Hematopoietic multipotent progenitor cell treated with erythropoietin and hydrocortisone succinate and interleukin-3 and kit ligand, for 17 days (in vitro differentiated cells): ENCODE data around the gene ARHGAP28.
"Not testable (repeated sequence)": the region's sequence is repeated elsewhere in the genome, so short reads cannot be mapped to it uniquely, and the experiment has no call there.

Experiments used
- DNase-seq: peaks from one replicate; pipeline ENCODE4 v3.0.0-alpha.2; 2015; ENCODE audit warnings: low spot score

ARHGAP28 gene

DNA sequence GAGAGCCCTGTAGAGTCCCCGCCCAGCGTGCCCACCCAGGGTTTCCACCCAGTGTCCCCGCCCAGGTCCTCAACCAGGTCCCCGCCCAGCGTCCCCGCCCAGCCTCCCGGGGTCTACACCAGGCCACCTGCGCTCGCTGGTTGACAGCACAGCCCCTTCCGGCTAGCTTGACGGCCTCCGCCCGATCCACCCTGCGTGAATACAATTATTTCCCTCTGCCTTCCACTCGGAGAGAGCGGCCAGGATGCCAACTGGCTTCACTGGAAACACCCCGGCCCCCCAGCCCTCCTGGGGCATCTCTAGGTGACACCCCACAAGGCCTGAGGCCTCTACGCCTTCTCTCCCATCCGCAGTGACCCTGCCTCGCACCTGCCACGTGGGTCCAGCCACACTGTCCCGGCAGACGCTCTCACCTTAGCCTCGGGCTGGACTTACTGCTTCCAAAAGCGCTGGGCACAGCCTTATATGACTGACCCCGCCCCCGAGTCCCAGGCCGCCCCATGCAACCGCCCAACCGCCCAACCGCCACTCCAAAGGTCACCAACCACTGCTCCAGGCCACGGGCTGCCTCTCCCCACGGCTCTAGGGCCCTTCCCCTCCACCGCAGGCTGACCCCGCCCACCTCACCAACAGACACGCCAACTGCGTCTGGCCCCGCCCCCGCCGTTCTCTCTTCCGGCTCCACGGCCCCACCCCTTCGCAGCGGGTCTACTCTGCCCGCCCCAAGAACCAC is 200.0 kb downstream of the ARHGAP28 start:
- no peak for DNase-seq

- no peak for DNase-seq
Measured at GRCh38 chr18:6934859-6935258, 205.3 kb downstream of the ARHGAP28 start.

DNA sequence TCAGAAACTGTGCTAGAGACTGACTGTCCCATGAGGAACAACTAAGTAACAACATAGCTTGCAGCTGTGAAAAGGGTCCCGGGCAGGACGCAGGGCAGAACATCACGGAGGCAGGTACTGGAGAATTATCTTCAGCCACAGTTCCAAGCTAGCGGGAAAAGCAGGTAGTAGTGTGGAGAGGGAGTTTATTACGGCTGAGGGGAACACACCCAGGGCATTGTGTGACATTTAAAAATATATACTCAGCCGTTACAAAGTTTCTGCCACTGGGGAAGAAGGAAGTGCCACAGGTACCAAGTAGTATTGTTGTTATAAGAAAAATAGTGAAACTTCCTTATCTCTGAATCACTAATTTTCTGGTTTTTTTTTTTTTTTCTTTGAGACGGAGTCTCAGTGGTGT is 208.5 kb downstream of the ARHGAP28 start:
- no peak for DNase-seq

DNA sequence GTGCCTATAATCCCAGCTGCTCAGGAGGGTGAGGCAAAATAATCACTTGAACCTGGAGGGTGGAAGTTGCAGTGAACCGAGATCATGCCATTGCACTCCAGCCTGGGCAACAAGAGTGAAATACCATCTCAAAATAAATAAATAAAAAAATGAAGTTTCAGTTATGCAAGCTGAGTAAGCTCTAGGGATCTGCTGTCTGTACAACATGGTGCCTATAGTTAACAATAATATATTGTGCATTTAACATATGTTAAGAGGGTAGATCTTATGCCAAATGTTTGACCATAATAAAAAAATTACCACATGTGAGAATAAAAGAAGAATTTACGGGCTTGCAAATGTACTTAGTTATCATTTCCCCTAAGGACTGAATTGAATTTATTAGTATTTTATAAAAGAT is 208.9 kb downstream of the ARHGAP28 start:
- DNase-seq = not testable (repeated sequence)

DNA sequence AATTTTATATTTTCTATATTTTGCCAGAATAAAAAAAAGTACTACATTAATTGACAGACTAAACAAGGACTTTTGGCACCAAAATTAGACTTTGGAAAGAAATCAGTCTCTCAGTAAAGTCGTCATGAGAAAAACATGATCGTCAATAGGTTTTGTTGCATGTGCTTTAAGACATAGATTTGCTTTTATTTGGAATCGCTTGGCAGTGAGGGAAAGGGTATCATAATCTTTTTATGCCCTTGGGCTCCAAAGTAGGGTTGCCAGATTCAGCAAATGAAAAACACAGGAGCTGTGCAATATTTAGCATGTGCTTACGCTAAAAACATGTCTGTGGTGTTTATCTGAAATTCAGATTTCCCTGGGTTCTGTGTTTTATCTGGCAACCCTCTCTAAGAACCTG is 210.5 kb downstream of the ARHGAP28 start:
- DNase-seq = no peak

DNA sequence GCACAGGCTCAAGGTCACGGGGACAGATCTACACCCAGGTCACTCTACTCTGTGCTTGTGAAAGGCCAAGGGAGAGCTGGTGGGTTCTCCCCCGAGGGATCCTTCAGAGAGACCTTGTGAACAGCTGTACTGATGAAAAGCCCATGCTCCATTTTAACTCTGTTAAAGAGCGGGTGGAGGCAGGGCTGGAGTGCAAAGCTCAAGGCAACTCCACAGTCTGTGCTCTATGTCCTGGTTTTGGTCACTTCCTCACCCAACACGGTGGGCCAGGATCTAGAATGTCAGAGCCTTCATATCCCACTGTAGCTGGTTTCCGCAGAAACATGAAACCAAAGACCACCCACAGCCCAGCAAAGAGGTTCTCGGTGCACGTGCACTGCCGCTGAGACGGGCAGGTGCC is 210.9 kb downstream of the ARHGAP28 start:
- no peak for DNase-seq

GRCh38 chr18:6941996-6942395 is 212.5 kb downstream of the ARHGAP28 start:
- DNase-seq = no peak

DNA sequence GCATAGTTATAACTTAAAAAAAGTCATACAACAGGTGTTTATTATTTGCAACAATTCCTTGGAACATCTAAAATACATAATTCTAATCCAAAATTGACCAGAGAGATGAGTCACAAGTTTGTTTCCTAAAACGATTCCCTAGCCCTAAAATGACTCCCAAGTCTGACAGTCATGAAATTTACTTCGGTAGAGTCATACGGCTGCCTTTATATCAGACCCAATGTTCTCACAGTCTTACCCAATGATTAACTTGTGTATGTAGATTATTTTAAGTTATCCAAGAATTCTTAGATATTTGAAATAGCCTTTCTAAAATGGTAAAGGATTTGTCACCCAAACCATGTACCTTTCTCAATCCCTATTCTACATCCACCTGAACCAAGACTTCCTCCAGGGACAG is 213.2 kb downstream of the ARHGAP28 start:
- no peak for DNase-seq

- no peak for DNase-seq
Measured at GRCh38 chr18:6943143-6943542, 213.6 kb downstream of the ARHGAP28 start.

- no peak for DNase-seq
Measured at GRCh38 chr18:6947338-6948030, 218.0 kb downstream of the ARHGAP28 start.

DNA sequence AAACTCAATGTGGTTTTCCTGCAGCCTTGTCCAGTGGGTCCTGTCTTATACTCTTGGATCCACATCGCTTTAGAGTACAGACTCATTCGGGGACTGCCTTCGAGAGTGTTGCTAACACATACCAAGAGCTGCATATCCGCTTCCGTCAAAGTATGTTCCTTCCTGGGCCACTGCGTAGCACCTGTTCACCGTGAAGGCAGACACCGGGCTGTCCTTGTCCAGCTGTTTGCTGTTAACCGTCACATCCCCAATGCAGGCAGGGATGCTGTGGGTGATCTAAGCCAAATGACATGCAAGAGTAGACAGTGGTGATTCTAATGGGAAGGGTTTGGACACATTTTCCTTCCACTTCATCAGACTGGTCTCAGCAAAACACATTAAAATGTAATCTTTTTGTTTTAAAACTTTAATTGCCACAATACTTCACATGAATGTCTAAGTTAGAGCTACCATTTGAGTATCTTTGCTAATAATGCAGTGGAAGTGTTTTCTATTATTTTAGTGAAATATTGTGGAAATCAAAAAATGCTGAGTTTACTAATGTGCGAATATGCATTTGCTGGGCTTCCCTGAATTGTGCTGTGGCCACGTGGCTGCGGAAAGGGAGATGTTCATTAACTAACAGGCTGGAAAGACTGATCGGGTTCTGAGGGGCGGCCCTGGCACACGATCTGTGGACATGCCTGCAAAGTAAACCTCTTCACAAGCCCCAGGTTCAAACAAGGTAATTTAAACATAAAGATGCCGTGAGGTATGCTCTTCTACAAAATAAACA is 219.0 kb downstream of the ARHGAP28 start:
- no peak for DNase-seq

GRCh38 chr18:6949800-6950586 is 220.5 kb downstream of the ARHGAP28 start:
- DNase-seq = no peak

GRCh38 chr18:6950641-6951040 is 221.1 kb downstream of the ARHGAP28 start:
- no peak for DNase-seq

GRCh38 chr18:6951336-6952090 is 222.0 kb downstream of the ARHGAP28 start:
- no peak for DNase-seq

DNA sequence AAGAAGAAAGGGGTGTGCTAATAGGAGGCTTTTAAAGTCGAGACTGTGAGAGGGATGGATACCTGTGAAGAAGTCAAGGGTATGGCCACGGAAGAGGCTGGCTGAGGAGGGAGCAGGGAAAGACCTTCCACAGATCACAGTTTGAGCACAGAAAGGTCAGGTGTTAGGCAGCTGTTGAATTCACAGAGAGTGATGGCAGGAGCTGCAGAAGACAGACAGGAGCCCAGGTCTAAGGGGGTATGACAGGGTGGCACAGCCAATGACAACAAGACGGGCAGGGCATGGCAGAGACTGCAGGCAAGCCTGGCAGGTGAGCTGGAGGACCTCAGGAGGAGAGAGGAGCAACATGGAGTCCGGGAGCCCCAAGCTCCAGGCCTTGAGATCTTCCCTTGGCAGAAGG is 225.0 kb downstream of the ARHGAP28 start:
- no peak for DNase-seq

DNA sequence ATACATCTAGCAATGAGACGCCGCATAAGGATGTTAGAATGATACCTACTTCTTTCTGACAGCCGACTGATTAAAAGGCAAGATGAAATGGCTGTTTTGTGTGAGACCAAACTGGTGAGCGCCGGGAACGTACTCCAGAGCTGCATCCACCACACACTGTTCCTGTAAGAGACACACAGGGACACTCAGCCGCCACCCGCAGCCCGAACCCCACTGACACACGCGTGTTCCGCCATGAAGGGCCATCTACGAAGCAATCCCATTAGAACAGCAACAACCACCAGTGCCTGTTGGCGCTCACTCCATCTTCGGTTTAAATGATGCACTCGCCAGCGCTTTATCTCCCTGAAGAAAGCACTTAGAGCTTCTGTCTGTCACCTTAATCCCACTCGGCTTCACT is 225.8 kb downstream of the ARHGAP28 start:
- no peak for DNase-seq

DNA sequence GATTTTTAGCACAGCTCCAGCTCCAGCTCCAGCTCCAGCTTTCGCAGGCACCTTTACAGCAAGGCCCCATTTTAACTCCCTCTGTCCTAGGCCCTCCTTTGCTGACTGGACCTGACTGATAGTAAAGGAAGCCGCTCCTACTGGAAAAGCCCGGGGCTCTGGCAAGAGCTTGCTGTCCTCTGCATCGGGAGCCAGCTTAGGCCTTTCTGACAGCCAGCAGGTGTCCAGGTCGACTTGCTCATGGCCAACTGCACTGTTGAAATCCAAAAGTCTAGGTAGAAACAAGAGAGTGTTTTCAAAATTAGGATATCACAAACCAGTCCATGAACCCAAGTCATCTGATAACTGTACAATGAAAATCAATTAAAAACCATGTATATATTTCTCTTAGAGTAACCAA is 227.0 kb downstream of the ARHGAP28 start:
- DNase-seq = no peak

DNA sequence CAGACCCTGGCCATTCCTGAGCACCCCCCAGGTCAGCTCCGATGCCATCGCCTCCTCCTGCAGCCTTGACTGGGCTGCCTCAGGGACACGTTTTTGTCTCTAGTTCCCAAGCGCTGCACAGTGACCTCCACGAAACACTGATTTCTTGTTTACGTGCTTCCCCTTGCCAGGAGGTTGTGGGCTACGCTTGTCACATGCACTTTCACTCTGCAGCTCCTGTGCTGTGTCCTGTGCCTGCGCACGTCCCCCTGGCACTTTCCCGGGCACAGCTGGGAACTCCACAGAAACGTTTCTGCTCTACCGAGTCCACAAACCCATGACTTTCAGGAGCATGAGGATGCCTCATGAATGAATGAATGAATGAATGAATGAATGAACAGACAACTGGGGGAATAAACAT is 227.5 kb downstream of the ARHGAP28 start:
- no peak for DNase-seq

DNA sequence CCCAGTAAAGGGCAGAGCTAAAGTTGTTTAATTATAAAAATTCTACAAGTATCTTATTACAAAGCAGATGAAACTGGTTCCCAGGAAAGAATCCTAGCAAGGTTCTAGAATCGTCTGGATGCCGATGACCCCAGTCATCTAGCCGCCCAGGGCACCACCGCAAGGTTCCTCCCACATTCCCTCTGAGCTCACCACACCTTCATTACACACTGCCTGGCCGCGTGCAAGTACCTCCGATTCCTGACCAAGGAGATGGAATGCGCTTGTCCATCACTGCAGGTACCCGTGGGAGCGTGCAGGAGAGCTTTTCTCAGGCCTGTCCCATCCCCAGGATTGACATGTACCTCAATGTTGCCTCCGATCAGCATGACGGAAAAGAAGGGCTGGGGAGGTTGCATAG is 229.6 kb downstream of the ARHGAP28 start:
- DNase-seq = no peak

- no peak for DNase-seq
Measured at GRCh38 chr18:6960124-6960523, 230.6 kb downstream of the ARHGAP28 start.

GRCh38 chr18:6960656-6961055 is 231.1 kb downstream of the ARHGAP28 start:
- DNase-seq = no peak

DNA sequence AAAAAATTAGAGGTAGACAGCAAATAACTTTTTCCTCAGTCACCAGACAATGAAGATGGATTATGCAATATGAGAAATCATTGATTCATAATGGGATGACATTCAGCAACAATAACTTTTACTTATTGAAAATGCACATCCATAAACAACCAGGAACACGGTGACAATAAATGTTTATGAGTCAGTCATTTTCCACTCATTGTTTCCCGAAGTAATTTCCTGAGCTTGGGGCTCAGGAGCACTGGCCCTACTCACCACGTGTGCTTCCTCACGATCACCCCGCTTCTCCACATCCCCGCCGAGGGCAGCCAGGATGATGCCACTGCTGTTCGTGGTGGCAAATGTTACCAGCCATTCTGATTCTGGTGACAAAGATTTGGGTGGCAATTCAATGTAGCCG is 231.8 kb downstream of the ARHGAP28 start:
- DNase-seq = no peak
